OCI-LY7 (cell line): ENCODE measurements around the gene SLC13A3.

Source experiments
- EZH2phosphoT487 ChIP-seq: fragments of 200-600 bp; sonication (generic); IDR thresholded peaks from 2 replicates; pipeline ENCODE4 v1.6.1; 2018; ENCODE audit warnings: low read depth, borderline replicate concordance, mild to moderate bottlenecking, mixed run types, antibody characterized with exemption, low read length, moderate library complexity, mixed read lengths
- TF ChIP-seq, protein P1 (sequence below): fragments of 200-600 bp; sonication (generic); conservative IDR thresholded peaks from 2 replicates; pipeline ENCODE4 v1.5.1; 2014; ENCODE audit warnings: mild to moderate bottlenecking, antibody characterized with exemption, low read length, moderate library complexity, mixed read lengths

DNA sequence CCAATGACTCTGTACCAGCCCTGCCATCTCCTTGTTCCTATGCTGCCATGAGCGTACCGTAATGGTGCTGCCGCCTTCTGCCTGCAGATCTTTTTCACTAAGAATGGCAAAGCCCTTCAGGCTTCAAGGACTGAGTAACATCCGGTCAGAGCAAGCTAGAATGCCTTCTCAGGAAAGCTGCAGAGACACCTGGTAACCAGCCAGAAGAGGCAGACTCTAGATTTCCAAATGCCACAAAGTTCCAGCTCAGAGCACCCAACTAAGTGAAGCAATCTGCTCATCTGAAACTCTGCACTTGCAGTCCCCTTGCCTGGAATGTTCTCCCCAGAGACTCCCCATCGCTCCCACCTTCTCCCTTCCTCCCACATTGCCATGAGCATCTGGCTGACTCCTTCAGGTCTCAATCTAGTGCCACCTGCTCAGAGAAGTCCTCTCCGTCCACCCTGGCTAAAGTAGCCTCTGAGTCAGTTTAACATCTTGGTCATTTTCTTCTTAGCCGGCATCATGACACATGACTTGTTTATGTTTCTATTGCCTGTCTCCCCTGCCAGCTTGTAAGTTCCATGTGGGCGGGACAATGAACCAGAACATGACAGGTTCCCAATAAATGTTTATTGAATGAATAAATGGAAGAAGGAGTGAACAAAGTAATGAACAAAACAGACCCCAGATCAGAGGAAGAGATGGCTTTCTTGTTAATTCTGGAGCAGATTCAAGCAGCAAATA lies 93.9 kb downstream of the SLC13A3 start:
- TF ChIP-seq, protein P1, sequence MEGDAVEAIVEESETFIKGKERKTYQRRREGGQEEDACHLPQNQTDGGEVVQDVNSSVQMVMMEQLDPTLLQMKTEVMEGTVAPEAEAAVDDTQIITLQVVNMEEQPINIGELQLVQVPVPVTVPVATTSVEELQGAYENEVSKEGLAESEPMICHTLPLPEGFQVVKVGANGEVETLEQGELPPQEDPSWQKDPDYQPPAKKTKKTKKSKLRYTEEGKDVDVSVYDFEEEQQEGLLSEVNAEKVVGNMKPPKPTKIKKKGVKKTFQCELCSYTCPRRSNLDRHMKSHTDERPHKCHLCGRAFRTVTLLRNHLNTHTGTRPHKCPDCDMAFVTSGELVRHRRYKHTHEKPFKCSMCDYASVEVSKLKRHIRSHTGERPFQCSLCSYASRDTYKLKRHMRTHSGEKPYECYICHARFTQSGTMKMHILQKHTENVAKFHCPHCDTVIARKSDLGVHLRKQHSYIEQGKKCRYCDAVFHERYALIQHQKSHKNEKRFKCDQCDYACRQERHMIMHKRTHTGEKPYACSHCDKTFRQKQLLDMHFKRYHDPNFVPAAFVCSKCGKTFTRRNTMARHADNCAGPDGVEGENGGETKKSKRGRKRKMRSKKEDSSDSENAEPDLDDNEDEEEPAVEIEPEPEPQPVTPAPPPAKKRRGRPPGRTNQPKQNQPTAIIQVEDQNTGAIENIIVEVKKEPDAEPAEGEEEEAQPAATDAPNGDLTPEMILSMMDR, result no peak
- TF ChIP-seq EZH2phosphoT487, result no peak
